ENCODE data around the gene DCDC2C. TPM values are rescaled to one million over a fixed set of nuclear protein-coding genes. Genes with fewer than 3 reads are reported as not detected.

Gene DCDC2C
- total RNA-seq, 1 donor from 2014 or later: 0.14 TPM

DNA sequence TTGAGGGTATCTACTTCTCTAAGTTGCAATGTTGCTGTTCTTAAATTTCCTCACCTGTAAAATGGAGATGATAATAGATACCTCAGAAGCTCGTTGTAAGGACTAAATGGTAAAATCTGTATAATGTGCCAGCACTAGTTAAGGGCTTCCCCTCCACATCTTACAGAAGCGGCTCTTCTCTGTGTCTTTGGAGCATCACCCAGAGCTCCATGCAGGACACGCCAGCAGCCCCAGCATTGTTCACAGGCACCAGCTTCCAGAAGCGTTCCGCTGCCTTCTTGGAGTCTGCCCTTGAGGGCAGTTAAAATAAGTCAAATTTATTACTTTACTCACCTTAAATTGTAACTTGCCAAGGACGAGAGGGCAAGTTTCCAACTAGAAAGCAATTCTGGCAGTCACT, 5.8 kb downstream of the DCDC2C start:
- DNase-seq (ENCODE audit: low spot score): no peak

DNA sequence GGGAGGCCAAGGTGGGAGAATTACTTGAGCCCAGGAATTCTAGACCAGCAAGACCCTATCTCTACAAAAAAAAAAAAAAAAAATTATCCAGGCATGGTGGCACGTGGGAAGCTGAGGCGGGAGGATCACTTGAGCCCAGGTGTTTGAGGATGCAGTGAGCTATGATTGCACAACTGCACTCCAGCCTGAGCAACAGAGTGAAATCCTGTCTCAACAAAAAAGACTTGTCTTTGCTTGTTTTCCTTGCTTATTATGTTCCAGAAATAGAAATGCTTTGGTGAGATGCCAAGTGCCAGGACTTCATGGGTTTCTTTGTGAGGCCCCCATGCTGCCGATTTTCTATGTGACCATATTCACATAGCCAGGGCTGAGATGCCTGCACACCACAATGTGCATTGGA, 9.0 kb downstream of the DCDC2C start:
- no peak for DNase-seq (ENCODE audit: low spot score)

DNA sequence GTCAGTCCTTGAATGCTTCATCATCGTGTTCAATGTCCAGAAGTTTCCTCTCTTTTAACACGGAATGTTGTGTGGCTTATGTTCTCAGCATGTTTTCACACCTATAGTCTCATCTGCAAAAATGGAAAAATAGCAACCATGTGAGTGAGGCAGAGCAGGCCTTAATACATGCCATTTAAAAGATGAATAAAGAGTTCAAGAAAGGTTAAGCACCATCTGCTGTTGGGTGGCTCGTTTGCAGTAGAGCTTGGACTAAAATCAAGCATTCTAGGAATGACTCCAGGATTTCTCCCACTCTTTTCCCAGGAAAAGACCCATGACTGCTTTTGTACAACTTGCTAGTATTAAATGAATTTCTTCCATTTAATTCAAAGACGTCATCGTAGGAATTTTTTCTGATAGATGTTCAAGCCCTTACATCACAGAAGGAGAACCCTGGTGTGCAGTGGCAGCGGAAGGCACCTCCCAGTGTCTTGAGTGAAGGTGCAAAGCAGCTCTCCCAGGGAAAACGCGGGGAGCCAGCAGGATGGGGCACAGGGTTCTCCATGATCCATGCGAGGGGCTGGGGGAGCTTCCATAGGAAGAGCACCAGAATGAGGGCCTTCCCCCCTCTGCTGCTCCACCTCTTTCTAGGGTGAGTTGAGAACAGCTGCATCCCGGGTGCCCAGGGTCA, 9.6 kb downstream of the DCDC2C start:
- DNase-seq (ENCODE audit: low spot score): no peak

DNA sequence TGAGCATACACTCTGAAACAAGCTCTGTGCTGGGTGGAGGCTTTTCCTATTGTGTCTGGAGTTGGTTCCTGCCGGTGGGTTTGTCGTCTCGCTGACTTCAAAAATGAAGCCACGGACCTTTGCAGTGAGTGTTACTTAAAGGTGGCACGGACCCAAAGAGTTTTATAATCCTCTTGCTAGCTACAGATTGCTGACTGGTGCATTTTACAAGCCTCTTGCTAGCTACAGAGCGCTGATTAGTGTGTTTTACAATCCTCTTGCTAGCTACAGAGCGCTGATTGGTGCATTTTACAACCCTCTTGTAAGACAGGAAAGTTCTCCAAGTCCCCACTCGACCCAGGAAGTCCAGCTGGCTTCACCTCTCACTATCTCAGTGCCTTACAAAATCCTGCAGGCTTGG, 15.3 kb downstream of the DCDC2C start:
- DNase-seq (ENCODE audit: low spot score): no peak

DNA sequence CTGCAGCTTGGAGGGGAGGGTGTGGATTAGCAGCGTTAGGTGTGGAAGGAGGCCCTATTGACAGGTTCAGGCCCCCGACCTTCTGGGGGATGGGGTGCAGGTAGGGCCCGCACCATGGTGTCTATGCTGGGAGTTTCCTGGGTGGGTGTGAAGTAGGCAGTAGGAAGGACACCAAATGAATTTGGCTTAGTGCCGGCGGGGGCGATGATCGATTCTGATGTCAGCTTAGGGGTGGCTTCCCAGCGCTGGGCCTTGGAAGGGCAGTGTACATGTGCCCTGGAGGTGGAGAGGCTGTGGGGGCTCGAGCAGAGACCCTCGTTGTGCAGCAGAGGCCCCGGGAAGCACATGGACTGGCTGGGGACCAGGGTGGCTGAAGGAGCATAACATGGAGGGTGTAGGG, 21.6 kb downstream of the DCDC2C start:
- no peak for DNase-seq (ENCODE audit: low spot score)

DNA sequence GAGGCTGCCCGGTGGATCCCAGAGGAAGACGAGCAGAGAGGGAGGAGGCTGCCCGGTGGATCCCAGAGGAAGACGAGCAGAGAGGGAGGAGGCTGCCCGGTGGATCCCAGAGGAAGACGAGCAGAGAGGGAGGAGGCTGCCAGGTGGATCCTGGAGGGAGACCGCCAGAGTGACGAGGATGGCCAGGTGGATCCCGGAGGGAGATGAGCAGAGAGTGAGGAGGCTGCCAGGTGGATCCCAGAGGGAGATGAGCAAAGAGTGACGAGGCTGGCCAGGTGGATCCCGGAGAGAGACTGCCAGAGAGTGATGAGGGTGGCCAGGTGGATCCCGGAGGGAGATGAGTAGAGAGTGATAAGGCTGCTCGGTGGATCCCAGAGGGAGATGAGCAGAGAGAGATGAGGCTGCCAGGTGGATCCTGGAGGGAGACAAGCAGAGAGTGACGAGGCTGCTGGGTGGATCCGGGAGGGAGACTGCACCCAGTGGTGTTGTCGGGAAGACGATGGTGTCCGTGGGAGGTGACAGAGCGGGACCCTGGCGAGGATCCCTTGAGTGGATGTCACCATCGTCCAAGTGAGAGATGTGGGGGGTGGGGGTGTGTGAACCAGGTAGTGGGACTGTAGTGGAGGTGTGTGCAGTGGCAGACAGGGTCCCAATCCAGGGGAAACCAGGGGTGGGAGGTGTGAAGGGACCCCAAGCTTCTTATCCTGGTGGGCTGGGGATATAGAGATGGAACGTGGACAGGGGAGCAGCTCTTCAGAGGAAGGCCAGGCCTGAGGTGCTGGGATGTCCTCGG, 22.3 kb downstream of the DCDC2C start:
- DNase-seq (ENCODE audit: low spot score): no peak

DNA sequence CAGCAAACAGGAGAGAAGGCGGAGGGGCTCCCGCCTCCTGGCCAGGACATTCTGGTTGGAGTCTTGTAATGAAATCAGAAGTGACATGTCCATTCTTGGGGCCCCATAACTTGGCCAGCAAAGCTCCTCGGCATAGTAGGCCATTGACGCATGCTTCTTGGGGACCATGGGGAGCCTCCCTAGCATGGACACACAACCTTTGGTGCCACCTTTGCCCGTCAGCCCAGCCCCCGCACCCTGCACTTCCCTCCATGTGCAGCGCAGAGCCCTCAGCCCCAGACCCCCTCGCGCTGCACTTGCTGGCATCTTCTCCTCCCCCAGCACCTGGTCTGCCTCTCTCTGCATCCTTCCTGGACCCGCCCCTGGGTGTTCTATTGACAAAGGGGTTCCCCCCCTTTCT, 23.1 kb downstream of the DCDC2C start:
- no peak for DNase-seq (ENCODE audit: low spot score)

DNA sequence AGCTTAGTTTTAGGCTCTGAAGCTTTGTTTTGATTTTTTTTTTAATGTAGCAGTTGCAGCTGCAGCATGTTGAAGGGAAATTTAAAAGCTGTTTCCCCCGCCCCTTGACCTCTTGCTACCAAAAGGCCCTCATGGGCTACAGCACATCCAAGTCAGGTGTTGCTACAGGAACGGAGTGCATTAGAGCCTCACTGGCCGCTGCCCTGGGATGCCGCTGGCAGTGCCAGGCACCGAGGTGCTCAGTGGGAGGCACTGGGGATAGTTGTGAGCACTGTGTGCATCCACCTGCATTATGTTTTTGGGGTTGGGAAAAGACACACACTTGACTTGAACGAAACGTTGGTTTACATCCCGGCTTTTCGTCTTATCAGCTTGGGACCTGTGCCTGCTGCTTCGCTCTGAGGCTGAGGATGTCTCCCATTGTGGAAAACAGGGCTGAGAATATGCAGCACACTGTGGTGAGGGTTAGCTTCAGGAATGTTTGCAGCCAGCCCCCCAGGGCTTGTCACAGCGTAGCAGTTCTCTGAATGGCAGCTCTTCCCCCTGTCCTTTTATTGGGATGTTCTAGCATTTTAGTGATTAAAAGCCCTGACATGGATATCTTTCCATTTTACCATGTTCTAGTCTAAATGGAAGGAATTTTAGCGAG, 24.1 kb downstream of the DCDC2C start:
- DNase-seq (ENCODE audit: low spot score): no peak

DNA sequence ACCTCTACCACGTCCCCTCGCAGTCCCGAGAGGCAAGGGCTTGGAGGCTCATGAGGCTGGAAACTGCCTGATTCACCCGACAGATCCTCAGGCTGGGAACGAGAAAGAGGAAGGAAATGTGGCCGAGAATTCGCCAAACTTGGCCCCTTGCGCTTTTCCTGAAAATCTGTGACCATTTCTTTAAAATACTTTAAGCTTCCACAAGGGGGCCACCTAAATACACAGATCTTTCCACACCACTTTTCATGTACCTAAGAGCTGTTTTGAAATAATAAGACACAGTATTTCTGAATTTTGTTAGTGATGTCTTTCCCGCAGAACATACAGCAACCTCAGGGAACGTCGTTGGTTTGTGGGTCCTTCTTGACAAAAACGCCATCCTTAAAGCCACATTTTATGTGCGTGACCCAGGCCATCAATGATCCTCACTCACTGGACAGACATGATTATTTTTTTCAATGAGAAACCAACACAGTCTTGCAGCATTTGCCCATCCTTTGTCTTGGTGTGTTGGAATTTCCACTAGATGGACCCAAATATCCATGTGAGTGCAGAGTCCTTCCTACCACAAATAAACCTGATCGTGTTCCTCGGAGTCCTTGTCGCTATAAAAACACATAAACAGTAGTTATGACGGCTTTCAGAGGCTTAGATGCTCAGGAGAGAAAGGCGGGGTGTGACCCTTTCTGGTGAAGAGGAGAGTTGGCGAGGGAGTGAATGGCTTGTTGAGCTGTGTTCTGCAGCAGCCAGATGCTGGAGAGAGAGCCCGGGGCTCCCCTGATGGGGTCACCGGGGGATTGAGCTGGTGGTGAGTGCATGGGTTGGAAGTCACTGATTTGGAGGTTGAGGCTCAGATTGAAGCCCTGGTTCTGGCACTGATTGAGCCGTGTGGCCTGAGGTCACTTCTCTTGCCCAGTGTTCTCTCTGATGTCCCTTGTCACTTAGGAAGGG, 25.0 kb downstream of the DCDC2C start:
- no peak for DNase-seq (ENCODE audit: low spot score)

DNA sequence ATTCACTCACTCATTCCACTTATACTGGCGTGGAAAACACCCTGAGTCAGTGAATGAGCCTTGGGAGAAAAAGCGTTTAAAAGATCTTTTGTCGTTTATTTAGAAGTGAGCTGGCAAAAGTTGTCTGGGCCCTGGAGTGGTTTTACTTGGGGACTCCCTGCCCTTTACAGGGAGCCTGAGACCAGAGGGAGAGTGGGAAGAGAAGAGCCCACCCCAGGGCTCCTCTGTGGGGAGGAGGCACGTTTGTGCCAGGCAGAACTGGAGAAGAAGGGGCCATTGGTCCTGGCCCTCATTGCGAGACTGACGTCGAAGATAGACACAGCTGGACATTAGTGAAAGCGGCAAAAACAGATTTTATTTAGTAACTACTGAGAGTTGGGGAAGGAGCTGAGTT, 25.7 kb downstream of the DCDC2C start:
- DNase-seq (ENCODE audit: low spot score): no peak

DNA sequence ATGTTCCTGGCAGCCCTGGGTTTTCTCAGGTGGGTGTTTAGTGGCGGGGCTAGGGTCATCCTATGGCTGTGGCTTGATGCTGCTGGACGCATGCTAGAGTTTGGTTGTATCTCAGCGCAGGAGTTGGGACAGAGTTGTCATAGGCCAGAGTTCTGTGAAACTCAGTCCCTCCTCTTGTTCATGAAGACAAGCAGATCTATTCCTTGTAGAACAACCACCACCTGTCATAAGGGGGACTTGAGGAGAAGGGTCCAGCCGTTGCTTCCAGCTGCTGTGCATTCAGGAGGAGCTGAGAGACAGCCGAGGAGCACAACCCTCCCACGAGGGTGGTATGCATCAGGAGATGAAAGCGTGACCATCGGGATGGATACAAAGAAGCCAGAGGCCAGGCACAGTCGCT, 26.4 kb downstream of the DCDC2C start:
- DNase-seq (ENCODE audit: low spot score): no peak

DNA sequence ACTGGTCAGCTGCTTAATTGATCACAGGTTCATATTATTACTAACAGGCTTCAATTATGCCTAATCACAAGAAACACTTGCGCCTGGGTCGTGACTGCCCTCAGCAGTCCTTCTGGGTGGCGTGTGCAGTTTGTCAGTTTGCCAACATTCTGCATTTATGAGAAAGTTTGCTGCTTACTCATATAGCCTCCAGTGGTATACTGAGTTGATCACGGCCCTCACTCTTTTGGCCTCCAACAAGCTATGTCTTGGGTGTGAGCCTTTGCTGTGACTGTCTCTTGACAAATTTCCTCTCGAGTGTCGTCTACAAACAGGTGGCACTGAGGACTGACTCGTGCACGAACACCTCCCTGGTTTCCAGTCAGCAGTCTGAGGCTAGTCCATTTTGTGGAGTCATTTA, 27.3 kb downstream of the DCDC2C start:
- DNase-seq (ENCODE audit: low spot score): no peak

DNA sequence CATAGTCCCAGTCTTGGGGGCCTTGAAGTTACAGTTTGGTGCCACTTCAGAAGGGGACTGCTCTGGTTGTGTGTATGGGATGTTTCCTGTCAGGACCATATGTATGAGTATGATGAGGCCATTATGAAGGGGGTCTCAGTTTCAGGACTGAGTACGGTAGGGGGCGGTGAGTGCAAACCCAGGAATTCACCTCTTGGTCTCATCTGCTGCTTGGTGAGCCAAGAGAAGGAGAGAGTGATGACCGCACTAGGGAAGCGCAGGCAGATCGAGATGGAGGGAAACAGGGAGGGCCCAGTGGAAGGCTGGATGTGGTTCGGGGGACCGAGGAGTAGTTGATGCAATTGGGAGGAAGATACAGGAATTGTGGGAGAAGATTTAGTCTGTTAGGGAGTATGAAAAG, 28.5 kb downstream of the DCDC2C start:
- DNase-seq (ENCODE audit: low spot score): no peak

DNA sequence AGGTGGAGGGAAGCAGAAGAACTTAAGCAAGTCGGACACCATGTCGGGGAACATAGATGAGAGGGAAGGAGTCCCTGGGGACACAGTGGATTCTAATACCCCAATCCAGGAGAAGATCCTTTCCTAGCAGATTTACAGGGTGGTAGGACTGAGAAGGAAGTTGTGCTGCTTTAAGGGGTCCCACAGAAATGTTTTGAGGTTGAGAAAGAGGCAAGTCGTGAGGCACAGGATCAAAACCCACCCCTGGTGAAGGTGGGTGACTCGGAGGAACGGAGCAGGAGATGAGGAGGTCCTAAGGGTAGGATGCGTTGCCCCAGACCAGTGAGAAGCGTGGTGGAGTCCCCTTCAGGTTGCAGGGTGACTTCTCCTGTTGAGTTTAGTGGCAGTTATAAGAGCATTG, 32.7 kb downstream of the DCDC2C start:
- no peak for DNase-seq (ENCODE audit: low spot score)

DNA sequence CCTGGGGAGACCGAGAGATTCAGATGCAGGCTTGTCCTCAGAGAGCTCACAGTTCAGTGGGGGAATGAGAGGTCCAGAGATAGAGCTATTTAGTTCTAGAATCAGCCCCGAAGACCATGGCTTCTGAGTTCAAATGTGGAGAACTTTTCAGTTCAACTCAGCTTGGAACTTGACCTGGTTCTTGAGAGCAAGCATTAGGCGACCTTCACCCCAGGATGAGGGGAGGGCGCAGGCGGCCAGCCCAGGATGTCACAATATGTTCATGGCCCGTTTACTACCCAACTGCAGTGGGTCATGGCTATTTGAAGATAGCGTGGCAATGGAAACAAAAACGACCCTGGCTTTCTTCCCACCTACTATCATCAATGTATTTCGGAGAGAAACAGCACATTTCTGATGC, 33.8 kb downstream of the DCDC2C start:
- no peak for DNase-seq (ENCODE audit: low spot score)

DNA sequence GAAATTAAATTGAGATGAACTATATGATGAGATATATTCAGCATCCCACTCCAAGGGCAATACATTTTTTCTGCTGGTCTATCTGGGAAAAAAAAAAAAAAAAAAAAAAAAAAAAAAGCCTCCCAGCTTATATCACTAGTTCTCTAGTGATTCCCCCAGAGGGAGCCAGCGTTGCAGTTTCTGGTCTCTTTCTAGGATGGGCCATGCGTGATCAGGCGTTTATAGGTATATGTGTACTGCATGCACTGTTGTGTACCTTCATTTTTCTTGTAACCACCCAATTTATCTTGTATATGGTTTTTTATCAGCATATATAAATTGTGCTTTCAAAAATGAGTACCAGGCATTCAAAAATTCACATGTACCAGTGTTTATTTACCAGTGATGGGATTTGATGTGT, 35.1 kb downstream of the DCDC2C start:
- DNase-seq (ENCODE audit: low spot score): no peak

DNA sequence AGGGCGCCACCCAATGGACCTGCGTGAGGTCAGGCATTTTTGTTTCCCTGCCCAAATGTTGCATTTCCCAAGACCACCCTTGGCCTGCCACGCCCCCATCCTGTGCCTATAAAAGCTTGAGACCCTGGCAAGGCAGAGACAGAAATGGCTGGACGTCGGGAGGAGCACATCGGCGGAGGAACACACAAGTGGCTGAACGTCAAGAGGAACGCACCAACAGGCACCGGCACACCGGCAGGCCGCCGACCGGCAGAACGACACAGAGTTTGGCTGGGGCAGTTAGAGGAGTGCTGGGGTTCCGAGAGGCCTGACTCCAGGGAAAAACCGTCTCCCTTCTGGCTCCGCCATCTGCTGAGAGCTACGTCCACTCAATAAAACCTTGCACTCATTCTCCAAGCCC, 35.9 kb downstream of the DCDC2C start:
- DNase-seq (ENCODE audit: low spot score): no peak

DNA sequence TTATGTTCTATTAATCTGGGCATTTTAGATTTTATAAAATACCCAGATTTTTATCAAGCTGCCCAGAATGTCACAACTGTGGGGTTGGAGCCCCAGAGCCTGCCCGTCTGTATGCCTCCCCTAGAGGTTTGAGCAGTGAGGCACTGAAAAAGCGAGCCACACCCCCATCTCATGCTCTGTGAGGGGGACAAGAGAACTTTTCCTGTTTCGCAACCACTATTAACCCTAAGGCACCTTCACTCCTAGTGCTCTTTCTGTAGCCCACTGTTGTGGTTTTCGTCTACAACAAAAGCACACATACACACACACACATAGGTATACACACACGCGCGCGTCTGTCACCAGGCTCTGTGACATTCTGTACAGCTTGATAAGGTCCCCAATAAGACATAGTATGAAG, 38.0 kb downstream of the DCDC2C start:
- DNase-seq (ENCODE audit: low spot score): no peak

DNA sequence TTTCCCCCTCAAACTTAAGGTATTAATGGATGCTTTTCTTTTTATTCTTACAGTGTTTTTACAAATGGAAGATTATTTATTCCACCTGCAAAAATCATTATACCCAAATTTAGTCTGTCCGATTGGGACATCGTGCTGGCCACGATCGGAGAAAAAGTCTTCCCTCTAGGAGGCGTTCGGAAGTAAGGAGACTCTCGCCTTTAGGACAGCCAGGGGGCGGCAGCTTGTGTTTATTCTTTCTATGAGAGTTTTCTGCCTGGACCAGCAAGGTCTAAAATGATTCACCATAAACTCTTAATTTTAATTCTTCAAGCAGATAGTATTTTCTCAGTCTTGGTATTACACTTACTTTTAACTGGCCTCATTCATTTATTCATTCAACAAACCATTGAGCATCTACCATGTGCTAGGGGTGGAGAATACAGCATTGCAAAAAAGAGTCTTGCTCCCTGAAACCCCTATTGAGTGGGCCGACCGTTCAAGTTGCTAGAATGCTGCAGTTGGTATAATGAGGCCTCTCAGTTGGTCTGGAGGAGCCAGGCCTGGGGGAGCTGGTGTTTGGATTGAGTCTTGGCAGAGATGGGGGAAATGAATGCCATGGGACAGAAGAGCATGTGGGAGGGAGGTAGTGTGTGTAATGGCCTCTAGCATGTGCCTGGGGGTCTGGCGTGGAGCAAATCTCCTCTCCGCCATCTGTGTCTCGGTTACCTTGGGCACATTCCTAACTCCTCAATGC, 38.7 kb downstream of the DCDC2C start:
- no peak for DNase-seq (ENCODE audit: low spot score)

DNA sequence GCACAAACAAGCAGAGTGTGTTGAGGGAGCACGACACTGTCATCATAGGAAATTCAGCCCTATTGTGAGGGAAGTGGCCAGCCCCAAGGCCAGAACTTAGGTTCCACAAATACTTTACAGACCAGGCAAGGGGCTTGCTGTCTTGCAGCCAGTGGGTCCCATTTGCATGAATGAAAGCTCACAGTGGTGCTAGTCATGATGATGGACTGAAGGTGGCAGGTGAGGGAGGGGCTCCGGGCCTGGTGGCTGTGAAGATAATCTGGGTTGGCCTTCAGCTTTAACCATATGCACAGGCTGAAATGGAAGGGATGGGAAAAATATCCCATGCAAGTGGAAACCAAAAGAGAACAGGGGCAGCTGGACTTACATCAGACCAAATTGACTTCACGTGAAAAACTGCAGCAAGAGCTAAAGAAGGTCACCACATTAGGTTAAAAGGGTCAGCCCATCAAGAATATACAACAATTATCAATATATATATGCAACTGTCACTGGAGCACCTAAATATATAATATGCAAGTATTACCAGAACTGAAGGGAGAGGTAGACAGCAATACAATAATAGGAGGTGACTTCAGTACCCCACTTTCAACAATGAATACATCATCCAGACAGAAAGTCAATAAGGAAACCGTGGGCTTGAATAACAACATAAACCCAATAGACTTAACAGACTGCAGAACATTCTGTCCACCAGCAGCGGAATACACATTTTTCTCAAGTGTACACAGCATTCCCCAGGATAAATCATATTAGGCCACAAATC, 39.6 kb downstream of the DCDC2C start:
- no peak for DNase-seq (ENCODE audit: low spot score)

All from mucosa of gallbladder (tissue), 1 donor.